ENCODE measurements around the gene HIBADH. TPM values are rescaled to one million over a fixed set of nuclear protein-coding genes. Genes with fewer than 3 reads are reported as not detected.

The HIBADH gene
- total and polyA plus RNA-seq, 9 of the 15 experiments (the other 6 are each of a cell fraction or from before 2014, with no cell fraction given) = 10.7 to 67.8 (median 36.9) TPM

DNA sequence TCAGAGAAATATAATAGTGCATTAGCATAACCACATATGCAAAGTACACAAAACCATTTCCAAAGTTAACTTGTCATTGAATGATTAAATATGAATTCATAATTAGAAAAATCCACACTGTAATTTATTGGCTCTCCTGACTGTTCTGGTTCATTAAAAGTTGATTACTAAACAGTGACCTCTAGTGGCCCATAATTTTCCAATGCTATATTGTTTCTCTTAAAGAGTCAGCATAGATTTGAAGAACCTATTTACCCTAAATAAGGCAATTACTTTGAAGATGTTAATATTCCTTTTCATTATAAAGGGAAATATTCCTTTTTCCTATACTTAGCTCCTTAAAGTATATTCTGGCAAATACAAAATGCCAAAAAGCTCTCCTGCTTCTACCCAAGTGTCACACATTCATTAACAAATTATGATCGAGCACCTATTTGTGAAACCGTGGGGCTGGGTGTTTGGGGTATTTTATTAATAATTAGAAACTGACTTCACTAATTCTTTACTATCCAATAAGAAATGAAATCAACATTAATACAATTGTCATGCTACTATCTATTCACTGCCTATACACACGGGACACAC, 86.2 kb downstream of the HIBADH start (continued):
- TF ChIP-seq REST (IDR thresholded peaks at IDR 0.05; ENCODE audit: borderline replicate concordance) (peak; percentile 33; the same call in 1 of the 2 replicates), REST (CRISPR knock-in tag; IDR thresholded peaks at IDR 0.05; ENCODE audit: low read depth) (no peak), RAD21 (CRISPR knock-in tag; conservative IDR thresholded peaks at IDR 0.05 in 1 of 2, IDR thresholded peaks at IDR 0.05 in 1 of 2) (peak; percentile 44 to 69)
